Skin epidermis (tissue), 12 donors: Measurements from ENCODE around the gene EPAS1.

ENCODE experiments used
- H3K27ac ChIP-seq, 21 experiments: fragments of 200-600 bp; sonication (generic) in 11 of 21; one replicate each; pipeline ENCODE4 v1.5.0; 2020; ENCODE audit warnings: mild to moderate bottlenecking in 3 of 21, inconsistent platforms in 2 of 21, moderate library complexity in 2 of 21
- H3K4me3 ChIP-seq, 7 experiments: fragments of 200-600 bp; sonication (generic) in 2 of 7; one replicate each; pipeline ENCODE4 v1.5.0; 2020; ENCODE audit warnings: inconsistent platforms in 2 of 7, mild to moderate bottlenecking in 2 of 7, moderate library complexity in 1 of 7

The EPAS1 gene

DNA sequence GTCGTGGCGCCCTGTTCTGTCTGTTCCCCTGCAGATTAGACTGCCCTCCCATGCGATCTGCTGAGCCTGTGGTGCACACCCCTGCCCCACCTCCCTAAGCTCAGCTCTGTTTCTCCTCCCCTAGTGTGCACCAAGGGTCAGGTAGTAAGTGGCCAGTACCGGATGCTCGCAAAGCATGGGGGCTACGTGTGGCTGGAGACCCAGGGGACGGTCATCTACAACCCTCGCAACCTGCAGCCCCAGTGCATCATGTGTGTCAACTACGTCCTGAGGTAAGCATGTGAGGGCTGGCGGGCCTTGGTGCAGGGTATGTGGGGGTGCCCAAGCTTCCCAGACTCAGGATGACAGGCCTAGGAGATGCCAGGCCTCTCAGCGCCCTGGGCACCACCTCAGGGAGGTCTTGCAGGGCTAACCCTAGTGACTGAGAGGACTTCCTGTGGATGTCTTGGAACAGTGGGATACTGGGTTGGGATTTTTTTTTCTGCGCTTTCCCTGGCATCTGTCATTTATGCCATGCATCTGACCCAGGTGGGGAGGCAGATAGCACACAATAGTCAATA lies 78.4 kb downstream of the EPAS1 start:
- Histone ChIP-seq H3K27ac (no peak overlapping the region), H3K4me3 (no peak overlapping the region)

DNA sequence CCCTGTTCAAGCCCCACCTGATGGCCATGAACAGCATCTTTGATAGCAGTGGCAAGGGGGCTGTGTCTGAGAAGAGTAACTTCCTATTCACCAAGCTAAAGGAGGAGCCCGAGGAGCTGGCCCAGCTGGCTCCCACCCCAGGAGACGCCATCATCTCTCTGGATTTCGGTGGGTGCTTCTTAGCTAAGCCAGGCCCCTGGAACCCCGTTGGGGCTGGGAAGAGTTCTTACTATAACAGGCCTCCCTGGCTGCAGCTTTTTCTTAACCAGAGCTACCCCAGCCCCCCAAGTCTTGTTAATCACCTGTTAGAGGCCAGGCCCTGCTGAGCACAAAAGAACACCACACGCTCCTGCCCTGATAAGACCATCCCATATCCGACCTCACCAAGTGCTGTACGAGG lies 79.4 kb downstream of the EPAS1 start:
- H3K27ac ChIP-seq = peak overlapping the region in 1 of 21 experiments; percentile 7

DNA sequence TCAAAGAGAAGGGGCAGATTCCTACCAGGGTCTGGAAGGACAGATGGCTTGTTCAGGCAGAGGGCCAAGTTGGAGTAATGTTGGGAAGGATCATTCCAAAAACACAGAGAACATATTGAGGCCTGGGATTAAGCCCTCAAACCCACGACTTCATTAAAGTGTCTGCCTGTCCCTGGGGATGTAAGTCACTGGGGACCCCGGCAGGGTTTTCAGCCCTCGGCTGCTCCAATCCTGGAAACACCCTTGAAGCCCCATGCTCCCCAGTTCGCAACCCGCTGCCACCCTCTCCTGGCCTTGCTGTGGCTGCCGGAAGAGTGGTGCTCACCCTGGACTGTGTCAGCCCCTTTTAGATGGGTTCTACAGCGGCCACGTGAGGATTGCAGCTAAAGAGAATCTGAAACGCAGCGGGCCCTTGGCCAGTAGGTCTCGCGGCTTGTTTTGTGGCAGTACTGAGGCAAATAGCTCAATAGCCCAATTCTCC lies 79.9 kb downstream of the EPAS1 start:
- Histone ChIP-seq H3K4me3 (no peak overlapping the region), H3K27ac (peak overlapping the region in 1 of 21 experiments; percentile 7)

More for the DNA sequence above, 79.4 kb downstream of the EPAS1 start:
- H3K4me3 ChIP-seq = no peak overlapping the region

DNA sequence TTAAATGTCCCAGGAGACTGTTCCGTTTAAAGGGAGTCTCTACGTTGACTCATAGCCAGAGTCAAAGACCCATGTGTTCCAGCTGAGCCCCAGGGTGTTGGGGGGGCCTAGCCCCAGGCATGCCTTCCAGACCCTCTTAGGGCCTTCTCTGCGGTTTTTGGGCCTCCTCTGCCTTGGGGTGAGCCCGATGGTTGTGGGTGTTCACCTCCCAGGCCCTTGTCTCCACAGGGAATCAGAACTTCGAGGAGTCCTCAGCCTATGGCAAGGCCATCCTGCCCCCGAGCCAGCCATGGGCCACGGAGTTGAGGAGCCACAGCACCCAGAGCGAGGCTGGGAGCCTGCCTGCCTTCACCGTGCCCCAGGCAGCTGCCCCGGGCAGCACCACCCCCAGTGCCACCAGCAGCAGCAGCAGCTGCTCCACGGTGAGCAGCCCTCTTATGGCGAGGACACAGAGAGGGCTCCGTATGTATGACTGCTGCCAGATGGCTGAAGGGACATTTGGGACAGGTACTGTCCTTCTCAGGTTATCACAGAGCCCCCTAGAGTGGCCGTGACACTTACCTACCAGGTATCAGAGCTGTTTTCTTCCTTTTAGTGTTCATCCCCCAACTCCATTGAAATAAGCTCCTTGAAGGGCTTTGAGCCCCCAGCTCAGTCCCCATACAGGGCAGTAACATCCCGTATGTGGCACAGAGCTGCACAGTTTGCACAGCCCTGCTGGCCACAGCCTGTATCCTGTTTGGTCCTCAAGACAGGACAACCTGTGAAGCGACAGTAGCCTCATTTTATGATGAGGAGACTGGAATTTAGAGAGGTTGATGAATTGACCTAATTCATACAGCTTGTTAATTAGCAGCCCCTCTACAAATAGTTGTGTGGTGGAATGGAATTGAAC lies 80.7 kb downstream of the EPAS1 start:
- Histone ChIP-seq H3K4me3 (no peak overlapping the region), H3K27ac (no peak overlapping the region)

DNA sequence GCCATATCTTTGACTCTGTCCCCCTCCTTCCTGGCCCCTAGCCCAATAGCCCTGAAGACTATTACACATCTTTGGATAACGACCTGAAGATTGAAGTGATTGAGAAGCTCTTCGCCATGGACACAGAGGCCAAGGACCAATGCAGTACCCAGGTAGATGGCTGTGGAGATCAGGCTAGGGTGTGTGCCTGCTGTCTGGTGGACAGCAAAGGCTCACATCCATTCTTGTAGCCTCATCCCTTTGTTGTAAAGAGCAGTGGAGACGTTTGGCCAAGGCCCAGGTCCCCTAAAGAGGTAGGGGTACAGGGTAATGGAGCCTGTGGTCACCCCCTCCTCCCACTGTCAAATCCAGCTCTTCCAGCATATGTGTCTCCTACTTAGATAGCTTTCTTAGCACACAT lies 81.4 kb downstream of the EPAS1 start:
- Histone ChIP-seq H3K4me3 (no peak overlapping the region), H3K27ac (no peak overlapping the region)

DNA sequence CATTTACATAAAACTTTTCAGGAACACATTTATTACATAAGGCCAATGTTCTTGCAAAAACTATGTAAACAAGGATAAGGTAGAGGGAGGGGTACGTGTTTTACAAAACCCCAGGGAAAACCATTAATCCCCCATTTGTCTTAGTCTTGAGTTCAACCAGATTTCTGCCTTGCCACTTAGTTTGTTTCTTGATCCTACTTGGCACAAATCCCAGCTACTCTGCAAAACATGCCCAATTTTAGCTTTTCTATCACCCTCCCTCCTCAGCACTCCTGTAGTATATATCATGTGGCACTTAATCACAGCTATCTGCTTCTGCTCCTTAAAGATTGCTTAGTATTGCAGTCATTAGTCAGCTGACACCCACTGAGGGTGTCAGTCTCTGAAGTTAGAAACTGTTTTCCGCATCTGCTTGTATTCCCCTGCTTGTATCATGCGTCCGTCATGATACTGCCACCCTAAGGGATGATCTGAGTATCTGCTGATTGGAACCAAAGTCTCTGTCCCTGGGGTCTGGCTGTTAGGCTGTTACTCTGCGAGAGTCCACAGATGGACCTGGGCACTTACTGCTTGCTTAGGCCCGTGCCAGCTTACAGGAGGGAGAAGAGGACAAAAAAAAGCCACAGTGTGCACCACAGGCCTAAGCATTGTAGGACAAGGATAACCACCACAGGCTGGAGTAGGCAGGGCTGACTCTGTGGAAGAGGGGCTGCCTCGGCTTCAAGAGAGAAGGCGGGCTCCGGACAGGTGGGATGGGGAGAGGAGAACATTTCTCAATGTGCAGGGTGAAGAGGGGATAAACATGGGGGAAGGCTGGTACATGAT lies 82.2 kb downstream of the EPAS1 start:
- H3K4me3 ChIP-seq = no peak overlapping the region
- no peak overlapping the region for H3K27ac ChIP-seq

DNA sequence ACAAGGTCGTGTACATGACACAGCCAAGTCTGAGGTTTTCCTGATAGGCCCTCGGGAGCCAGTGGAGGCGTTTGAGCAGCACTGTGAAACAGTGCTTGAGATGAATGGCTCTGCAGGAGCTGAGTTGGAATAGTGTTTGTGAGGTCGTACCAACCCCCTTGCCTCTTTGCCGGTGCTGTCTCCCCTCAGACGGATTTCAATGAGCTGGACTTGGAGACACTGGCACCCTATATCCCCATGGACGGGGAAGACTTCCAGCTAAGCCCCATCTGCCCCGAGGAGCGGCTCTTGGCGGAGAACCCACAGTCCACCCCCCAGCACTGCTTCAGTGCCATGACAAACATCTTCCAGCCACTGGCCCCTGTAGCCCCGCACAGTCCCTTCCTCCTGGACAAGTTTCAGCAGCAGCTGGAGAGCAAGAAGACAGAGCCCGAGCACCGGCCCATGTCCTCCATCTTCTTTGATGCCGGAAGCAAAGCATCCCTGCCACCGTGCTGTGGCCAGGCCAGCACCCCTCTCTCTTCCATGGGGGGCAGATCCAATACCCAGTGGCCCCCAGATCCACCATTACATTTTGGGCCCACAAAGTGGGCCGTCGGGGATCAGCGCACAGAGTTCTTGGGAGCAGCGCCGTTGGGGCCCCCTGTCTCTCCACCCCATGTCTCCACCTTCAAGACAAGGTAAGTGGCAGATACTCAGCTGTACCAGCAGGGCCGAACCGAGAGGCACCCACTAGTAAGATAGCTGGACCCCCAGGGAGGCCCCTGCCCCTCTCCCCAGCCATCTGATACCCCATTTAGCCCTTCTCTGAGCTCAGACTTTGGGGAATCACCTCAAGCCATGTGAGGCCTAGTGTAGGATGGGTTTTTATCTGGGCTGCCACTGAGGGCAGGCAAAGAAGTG lies 83.1 kb downstream of the EPAS1 start:
- no peak overlapping the region for H3K27ac ChIP-seq
- H3K4me3 ChIP-seq = no peak overlapping the region

DNA sequence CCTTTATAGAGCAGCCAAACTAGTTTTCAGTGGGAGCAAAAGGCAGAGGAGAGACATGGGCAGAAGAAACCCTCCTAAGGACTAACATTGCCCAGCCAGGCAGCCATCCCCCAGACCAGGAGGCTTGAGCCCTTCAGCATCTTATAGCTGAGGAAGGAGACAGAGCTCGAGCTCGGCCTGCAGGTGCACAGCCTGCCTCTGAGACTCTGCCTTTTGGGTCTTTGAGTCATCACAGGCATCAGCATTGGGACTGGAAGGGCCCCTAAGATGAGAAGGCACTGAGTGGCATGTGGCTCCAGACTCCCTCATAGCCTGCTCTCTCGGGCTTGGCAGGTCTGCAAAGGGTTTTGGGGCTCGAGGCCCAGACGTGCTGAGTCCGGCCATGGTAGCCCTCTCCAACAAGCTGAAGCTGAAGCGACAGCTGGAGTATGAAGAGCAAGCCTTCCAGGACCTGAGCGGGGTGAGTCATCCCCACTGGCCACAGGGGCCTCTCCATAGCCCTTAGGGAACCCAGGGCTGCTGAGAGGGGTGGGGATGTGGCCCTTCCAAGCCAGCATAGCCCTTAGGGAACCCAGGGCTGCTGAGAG lies 84.1 kb downstream of the EPAS1 start:
- no peak overlapping the region for H3K27ac ChIP-seq
- no peak overlapping the region for H3K4me3 ChIP-seq

DNA sequence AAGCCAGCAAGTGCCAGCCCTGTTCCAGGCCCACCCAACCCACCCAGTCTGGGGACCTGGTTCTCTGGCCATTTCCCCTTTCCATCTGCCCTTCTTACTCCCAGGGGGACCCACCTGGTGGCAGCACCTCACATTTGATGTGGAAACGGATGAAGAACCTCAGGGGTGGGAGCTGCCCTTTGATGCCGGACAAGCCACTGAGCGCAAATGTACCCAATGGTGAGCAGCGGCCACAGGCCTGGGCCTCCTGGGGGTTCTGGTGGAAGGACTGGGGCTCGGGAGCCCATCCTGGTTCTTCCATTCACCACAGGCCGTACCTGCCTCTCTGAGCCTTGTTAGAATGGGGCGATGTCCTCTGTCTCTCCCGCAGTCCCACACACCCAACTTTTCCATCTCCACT lies 84.7 kb downstream of the EPAS1 start:
- Histone ChIP-seq H3K27ac (no peak overlapping the region), H3K4me3 (no peak overlapping the region)

DNA sequence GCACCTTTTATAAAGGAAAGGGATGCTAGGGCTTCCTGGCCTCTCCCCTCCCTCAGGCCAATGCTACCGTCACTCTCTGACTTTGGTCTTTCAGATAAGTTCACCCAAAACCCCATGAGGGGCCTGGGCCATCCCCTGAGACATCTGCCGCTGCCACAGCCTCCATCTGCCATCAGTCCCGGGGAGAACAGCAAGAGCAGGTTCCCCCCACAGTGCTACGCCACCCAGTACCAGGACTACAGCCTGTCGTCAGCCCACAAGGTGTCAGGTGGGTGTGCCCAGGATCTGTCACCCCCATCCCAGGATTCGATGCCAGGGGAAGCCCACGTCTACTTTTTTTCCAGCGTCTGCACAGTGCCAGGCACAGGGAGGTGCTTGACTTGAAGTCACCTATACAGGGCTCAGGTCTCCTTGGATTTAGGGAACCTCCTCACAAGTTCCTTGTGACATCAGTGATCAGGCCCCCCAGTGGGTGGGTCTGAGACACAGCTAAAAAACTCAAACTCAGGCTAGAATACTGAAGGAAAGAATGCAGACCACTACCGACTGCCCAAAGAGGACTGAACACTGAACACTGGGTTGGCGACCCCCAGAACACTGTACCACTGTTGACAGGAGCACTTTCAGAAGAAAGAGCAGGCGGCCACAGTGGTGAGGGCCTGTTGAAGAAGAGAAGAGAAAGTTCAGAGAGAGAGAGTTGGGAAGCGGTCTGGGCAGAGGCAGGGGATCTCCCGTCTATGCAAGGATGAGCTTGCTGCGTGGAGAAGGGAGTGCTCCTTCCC lies 85.3 kb downstream of the EPAS1 start:
- no peak overlapping the region for H3K4me3 ChIP-seq
- no peak overlapping the region for H3K27ac ChIP-seq

DNA sequence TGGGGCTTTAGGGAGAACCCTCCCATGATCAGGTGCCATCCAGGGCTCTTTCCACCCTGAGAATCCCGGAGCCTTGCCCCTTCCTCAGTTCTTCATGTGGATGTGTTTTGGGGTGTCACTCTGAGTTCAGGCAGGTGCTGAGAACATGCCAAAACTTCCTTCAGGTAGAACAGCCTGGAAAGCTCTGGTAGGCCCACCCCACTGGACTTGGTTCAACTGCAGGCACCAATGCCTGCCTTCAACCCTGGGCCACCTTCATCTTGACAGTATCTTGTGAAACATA lies 85.8 kb downstream of the EPAS1 start:
- no peak overlapping the region for H3K4me3 ChIP-seq
- no peak overlapping the region for H3K27ac ChIP-seq

DNA sequence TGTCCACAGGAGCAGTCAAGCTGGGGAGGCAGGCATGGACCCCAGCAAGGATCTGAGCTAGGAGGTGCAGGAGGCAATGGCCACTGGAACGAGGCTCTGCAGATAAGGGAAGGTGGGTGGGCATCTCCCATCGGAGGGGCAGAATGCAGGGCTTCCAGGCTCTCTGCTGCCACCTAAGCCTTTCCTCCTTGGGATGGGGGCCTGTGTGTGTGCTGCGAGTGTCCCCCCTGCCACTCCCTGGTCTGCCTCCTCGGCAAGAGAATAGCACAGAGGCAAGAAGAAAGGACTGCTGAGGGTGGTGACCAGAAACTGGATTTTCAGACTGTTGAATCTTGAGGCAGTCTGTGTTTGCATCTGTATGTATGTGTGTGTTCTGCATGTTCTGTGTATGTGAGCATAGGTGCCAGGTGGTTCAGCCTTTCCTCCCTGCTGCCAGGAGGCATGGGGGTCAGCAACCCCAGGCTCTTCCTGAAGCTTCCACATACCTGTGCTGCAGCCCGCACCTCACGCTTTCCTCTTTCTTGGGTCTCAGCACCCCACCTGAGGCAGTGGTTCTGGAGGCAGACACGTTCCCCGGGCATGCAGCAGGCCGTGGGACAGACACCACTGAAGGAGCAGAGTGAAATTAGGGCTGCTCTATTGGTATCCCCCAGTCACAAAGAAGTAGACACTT lies 86.7 kb downstream of the EPAS1 start:
- Histone ChIP-seq H3K27ac (no peak overlapping the region), H3K4me3 (no peak overlapping the region)

DNA sequence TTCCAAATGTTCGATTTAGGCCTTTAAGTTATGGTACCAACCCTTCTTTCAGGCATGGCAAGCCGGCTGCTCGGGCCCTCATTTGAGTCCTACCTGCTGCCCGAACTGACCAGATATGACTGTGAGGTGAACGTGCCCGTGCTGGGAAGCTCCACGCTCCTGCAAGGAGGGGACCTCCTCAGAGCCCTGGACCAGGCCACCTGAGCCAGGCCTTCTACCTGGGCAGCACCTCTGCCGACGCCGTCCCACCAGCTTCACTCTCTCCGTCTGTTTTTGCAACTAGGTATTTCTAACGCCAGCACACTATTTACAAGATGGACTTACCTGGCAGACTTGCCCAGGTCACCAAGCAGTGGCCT lies 87.2 kb downstream of the EPAS1 start:
- H3K27ac ChIP-seq = no peak overlapping the region
- H3K4me3 ChIP-seq = no peak overlapping the region

DNA sequence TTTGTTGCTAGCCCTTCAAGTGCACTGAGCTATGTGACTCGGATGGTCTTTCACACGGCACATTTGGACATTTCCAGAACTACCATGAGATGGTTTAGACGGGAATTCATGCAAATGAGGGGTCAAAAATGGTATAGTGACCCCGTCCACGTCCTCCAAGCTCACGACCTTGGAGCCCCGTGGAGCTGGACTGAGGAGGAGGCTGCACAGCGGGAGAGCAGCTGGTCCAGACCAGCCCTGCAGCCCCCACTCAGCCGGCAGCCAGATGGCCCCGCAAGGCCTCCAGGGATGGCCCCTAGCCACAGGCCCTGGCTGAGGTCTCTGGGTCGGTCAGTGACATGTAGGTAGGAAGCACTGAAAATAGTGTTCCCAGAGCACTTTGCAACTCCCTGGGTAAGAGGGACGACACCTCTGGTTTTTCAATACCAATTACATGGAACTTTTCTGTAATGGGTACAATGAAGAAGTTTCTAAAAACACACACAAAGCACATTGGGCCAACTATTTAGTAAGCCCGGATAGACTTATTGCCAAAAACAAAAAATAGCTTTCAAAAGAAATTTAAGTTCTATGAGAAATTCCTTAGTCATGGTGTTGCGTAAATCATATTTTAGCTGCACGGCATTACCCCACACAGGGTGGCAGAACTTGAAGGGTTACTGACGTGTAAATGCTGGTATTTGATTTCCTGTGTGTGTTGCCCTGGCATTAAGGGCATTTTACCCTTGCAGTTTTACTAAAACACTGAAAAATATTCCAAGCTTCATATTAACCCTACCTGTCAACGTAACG lies 88.8 kb downstream of the EPAS1 start:
- peak overlapping the region in 4 of 21 experiments; percentile 19 to 61 (median 54) for H3K27ac ChIP-seq

DNA sequence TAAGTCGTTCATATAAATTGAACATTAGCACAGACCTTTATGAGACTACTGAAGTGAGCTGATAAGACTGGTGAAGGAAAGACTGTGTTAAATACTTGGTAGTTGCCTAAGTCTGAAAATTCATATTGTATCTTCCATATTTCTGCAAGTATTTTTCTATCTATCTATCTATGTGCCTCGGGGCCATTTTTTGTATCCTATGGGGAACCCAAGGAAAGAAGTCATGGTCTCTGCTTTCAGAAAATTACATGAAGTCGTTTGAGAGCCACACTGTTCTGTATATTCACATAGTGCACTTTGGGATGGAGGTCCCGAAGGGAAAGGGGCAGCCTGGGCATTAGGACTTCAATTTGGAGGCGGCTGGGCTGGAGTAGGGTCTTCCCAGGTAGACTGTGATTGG lies 89.6 kb downstream of the EPAS1 start:
- peak overlapping the region in 1 of 21 experiments; percentile 16 for H3K27ac ChIP-seq
- no peak overlapping the region for H3K4me3 ChIP-seq

More for the DNA sequence above, 88.8 kb downstream of the EPAS1 start:
- no peak overlapping the region for H3K4me3 ChIP-seq

DNA sequence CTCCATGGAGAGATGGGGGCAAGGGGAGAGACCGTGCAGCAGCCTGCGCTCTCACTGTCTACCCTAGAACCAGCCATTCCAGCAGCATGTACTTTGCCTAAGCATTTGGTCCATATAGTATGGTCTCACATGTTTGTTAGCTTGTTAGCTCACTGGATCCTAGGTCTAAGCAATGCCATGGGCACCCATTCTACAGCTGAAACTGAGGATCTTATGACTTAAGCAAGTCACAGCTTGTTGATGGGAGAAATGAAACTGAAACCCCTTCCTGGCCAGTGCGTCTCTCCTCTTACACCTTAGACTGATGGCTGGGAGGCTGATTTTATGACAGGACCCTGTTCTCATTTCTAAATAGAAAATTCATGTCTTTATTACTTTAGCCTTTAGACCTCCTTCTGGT lies 90.1 kb downstream of the EPAS1 start:
- H3K4me3 ChIP-seq = no peak overlapping the region
- no peak overlapping the region for H3K27ac ChIP-seq

DNA sequence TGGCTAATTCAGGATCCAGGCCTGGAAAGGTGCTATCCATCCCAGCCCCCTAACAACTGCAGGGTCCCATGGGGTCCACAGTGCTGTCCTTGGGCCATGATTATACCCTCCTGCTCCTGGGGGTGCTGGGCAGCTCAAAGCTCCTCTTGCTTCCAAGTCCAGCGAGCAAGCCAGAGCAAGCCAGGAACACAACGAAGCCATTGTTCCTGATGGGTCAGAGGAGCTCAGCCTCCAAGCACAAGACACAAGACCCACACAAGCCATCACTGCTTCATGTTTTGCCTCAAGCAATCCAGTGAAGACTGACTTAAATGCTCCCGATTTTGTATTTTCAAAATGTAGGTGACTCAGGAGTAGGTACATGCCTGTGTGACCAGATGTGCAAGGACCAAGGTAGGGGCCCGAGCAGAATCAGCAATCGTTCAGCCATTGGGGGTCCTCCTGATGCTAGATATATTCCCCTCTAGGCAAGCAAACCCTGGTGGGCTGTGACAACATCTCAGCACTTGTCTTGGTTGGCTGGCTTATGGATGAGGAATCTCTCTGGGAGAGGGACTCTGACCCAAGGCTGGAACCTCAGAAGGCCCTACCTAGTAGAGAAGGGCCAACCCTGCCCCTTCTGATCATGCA lies 90.8 kb downstream of the EPAS1 start:
- peak overlapping the region in 1 of 21 experiments; percentile 30 for H3K27ac ChIP-seq

More for the DNA sequence above, 90.8 kb downstream of the EPAS1 start:
- H3K4me3 ChIP-seq = no peak overlapping the region
